Mammary epithelial cell (primary cell): ENCODE results near the gene TOMM6.

Source experiments
- CTCF ChIP-seq, 2 donors: IDR thresholded peaks in 1 of 2; conservative IDR thresholded peaks in 1 of 2; 2 replicates each; pipeline ENCODE4 v1.5.1; 2011 to 2012; ENCODE audit warnings: inconsistent platforms in 2 of 2, low read length in 2 of 2, mild to moderate bottlenecking in 2 of 2, control low read depth in 1 of 2, low read depth in 1 of 2; ENCODE audit not compliant: insufficient read depth in 1 of 2; ENCODE audit errors: extremely low read depth in 1 of 2
- EZH2 ChIP-seq: IDR thresholded peaks from 2 replicates; pipeline ENCODE4 v1.6.1; 2012; ENCODE audit warnings: low read length, inconsistent platforms, borderline replicate concordance

GRCh38 chr6:41757931-41758640, 29.4 kb upstream of the TOMM6 start:
- TF ChIP-seq CTCF (conservative IDR thresholded peaks at IDR 0.05 in 1 of 2, IDR thresholded peaks at IDR 0.05 in 1 of 2; ENCODE audit: extremely low read depth in 1 of 2, insufficient read depth in 1 of 2, low read depth in 1 of 2, low read length in 2 of 2) (no peak), EZH2 (no peak)
